Lung microvascular endothelial cell (primary cell): Measurements from ENCODE around the gene HIBCH. TPM values are rescaled to one million over a fixed set of nuclear protein-coding genes. Genes with fewer than 3 reads are reported as not detected.
"Not testable (repeated sequence)": the region's sequence is repeated elsewhere in the genome, so short reads cannot be mapped to it uniquely, and the experiment has no call there.

Experiments
- DNase-seq, 2 donors: peaks; one replicate each; pipeline versions ENCODE4 v3.0.0 to v3.0.0-alpha.2; 2010; ENCODE audit warnings: low read depth in 2 of 2
- total RNA-seq: library from RNA; depleted of rRNA; stranded (reverse); fragments of >200 nt; gene quantifications from 2 replicates; pipeline ENCODE4 v1.2.1, GENCODE V29; 2014

HIBCH gene
- total RNA-seq = 13.9 TPM in 2 replicates

GRCh38 chr2:190319555-190320498 is at the start of gene HIBCH:
Gene HIBCH (minus strand): TSS chr2:190319826. CDS start chr2:190319750, 76 bp downstream.
- DNase-seq = peak; percentile 92 to 98

DNA sequence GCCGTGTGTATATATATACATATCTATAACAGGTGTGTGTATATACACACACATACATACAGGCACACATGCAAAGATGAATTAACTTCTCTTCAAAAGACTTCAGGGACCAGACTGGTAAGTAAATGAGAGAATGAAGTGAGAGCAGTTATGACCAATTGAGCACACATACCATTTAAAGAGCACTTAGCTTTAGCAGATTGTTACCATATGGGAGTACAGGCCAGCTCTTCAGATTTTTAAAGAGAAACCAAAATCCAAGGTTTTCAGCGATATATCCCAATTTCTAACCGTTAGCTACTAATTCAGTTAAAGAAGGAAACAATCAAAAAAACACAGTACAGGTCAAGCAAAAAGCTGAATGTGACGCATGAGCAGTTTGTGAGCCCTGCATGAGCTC is 47.5 kb upstream of the HIBCH start:
- DNase-seq = no peak

- no peak for DNase-seq
Measured at GRCh38 chr2:190366248-190366753, 46.7 kb upstream of the HIBCH start.

GRCh38 chr2:190365499-190366204 is 46.0 kb upstream of the HIBCH start:
- no peak for DNase-seq

GRCh38 chr2:190362894-190363293 is 43.3 kb upstream of the HIBCH start:
- no peak for DNase-seq

- DNase-seq = no peak
Measured at GRCh38 chr2:190361572-190361971, 41.9 kb upstream of the HIBCH start.

DNA sequence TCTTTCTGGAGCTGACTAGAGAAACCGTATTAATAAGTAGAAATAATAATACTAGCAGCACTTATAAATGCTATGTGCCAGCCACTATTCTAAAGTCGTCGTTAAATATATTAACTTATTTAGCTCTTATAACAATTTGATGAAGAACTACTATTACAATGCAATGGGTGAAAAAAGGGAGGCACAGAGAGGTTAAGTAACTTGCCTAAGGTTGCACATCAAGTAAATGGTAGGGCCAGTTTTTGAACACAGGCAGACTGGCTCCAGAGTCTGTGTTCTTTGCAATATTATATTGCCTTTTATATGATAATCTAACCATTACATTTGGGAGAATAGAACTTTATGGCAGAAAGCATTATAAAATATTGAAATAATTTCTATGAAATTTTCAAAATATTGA is 41.3 kb upstream of the HIBCH start:
- DNase-seq = no peak

DNA sequence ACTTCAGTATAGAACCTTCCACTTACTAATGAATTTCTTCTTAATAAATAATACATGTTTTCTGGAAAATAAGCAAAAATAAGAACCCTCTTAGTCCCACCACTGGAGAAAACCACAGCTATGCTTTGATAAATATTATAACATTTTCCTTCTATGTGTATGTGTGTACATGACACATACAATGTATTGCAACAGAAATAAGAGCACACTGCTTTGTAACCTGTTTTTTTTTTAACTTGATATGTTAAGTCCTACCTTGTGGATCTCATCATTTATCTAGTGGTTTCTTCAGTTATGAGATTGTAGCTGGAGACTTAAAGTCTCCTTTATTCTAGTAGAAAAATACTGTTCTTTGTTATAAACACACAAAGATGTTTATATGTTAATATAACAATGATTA is 40.9 kb upstream of the HIBCH start:
- no peak for DNase-seq

DNA sequence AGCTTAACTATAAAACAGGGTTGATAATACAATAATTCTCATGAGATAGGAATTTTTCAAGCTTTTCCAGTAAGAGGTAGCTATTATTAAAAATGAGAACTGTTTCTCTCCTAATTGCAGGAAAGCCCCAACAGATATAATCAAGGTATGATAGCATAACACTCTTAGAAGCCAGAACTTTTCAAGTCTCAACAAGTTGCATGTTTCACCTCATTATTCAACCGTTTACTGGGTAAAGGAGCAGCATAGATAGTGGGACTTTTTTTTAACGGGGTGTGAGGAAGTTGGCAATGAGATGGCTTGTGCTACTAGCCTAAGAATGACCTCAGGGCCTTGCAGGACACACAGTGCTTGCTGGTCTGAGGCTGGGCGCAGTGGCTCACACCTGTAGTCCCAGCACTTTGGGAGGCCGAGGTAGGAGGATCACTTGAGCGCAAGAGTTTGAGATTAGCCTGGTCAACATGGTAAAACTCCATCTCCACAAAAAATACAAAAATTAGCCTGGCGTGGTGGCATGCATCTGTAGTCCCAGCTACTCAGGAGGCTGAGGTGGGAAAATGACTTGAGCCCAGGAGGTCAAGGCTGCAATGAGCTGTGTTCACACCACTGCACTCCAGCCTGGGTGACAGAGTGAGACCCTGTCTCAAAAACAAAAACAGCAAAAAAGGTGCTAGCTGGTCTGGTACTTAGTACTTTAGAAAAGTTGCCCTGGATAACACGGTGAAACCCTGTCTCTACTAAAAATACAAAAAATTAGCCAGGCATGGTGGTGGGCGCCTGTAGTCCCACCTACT is 39.2 kb upstream of the HIBCH start:
- DNase-seq = not testable (repeated sequence)

DNA sequence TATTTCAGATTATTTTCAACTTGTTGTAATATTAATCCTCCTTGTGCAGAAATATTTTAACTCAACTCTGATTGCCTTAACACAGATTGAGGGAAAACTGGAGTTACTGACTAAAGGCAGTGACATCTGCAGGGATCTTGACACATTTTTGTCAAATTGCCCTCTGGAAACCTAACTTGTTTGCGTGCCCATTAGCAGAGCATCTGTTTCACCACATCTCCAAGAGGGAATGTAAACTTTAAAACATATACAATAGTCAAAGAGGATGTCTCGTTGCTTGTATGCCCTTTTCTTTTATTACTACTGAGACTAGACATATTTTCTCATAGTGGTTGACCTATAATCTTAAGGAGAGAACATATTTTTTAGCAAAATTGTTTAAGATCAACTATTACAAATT is 38.0 kb upstream of the HIBCH start:
- no peak for DNase-seq

- no peak for DNase-seq
Measured at GRCh38 chr2:190355968-190356644, 36.5 kb upstream of the HIBCH start.

DNA sequence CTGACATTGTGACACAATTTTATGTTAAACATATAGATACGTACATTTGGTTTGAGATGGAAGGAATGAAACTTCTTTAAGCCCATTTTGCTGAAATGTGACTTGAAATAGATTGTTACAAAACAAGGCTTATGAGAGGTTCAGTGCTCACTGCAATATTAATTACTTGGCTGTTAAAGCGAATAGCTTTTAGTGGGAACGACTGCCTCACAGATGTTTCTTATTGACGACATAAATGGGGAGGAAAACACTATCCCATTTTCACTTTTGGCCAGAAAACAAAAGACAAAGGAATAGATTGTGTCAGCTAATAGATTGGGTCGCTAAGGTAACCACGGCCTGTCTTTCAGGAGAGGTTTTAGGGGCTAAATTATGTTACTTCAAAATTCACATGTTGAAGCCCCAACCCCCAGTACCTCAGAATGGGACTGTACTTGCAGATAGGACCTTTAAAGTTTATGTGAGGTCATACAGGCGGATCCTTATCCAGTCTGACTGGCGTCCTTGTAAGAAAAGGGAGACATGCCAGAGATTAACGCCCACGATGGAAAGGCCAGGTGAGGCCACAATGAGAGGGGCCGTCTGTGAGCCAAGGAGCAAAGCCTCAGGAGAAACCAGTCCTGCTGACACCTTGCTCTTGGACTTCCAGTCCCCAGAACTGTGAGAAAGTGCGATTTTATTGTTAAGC is 34.5 kb upstream of the HIBCH start:
- DNase-seq = no peak

- no peak for DNase-seq
Measured at GRCh38 chr2:190353537-190353899, 33.9 kb upstream of the HIBCH start.

DNA sequence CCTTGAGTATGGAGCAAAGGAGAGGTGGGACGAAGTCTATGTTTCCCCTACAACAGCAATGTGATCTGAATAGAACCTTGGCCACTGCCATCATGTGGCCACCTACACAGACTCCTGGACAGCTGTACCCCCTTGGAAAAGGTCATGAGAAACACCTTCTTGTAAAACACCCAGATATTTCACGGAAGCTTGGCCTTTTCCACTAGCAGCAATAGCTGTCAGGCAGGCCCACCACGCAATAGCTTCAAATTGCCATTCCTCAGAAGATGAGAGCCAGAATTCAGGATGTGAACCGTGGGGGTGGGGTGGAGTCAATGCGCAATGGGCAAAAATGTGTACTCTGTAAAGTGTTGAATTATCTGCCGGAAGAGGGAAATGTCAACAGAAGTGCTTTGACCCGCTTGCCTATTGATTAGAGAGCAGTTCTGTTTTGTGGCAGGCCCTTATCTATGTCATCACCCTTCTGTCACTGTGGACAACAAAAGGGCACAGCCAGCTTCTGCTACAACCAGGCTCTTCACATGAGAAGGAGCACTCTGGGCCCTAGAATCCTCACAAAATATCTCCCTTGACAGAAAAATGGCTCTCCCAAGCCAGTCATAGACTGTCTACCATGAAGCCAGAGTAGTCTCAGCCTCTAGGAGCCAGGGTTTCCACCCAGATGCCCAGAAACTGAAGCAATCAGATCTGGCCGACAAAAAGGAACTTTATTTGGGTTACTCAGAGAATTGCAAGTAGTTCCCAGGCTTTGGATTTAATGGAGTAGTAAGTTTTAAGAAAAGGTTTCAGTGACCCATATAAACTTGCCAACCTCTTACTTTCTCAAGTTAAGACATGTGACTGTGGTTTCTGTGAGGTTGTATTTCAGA is 33.3 kb upstream of the HIBCH start:
- peak in 1 of 2 donors; percentile 26 for DNase-seq

GRCh38 chr2:190351955-190352354 is 32.3 kb upstream of the HIBCH start:
- no peak for DNase-seq

- DNase-seq = no peak
Measured at GRCh38 chr2:190350371-190350770, 30.7 kb upstream of the HIBCH start.

DNA sequence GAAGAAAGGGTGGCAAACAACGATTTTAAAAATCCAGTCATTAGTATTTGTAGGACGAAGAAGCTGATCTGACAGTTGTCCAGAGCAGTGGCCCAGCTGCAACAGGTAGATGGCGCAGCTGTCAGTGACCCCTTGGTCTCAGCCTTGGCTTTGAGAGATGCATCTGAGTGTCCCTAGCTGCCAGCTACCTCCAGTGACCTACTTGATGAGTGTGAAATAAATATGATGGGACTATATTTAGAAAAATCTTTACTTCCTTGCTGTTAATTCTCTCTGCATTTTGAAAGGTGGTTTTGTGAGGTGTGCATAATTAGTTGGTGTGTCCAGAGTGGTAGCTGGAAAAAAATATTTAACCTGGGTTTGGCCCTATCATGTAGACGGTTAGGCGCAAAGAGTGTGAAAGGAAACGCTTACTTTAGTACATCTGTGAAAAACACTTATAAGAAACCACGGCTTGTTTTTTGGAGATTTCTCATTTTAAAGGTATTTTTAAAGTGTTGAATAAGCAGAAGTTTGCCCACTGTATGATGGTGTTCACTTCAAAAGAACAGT is 24.7 kb upstream of the HIBCH start:
- DNase-seq = peak; percentile 38 to 70

GRCh38 chr2:190343536-190344275 is 24.1 kb upstream of the HIBCH start, which contains the start of gene INPP1:
Gene INPP1 (plus strand): TSS chr2:190343589. CDS start chr2:190360103, 16,514 bp downstream.
- peak; percentile 85 to 89 for DNase-seq
